ENCODE results near the gene OR4K14.

OR4K14 gene, protein sequence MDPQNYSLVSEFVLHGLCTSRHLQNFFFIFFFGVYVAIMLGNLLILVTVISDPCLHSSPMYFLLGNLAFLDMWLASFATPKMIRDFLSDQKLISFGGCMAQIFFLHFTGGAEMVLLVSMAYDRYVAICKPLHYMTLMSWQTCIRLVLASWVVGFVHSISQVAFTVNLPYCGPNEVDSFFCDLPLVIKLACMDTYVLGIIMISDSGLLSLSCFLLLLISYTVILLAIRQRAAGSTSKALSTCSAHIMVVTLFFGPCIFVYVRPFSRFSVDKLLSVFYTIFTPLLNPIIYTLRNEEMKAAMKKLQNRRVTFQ

DNA sequence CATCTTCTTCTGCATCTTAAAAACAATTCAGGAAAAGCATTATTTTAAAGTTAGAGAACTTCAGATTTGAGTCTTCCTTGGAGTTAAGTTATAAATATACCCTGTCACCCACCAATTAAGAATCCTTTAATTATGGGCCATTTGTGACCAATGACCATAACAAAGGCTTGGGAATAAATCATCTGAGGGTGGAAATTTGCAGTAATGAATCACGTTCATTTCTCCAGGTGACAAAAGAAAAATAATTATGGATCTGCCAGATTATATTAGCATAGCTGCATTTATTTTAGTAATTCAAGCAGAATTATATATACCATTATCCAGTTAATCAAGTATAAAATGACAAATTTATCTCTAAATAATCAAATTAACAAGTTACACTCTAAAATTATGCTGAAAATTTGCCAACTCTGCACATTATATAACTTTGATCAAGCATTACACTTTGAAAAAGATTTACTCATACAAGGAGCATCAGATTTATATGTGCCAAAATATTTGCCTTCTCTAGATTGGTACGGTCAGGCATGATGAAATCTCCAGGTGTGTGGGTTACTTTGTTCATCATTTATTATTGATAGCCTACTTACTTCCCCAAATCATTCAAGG lies at the start of gene OR4K14:
Gene OR4K14 (minus strand): TSS at position 51 of the 609 bp plus-strand sequence. CDS start 4,114 bp downstream, outside the sequence.
- TF ChIP-seq, protein P1, sequence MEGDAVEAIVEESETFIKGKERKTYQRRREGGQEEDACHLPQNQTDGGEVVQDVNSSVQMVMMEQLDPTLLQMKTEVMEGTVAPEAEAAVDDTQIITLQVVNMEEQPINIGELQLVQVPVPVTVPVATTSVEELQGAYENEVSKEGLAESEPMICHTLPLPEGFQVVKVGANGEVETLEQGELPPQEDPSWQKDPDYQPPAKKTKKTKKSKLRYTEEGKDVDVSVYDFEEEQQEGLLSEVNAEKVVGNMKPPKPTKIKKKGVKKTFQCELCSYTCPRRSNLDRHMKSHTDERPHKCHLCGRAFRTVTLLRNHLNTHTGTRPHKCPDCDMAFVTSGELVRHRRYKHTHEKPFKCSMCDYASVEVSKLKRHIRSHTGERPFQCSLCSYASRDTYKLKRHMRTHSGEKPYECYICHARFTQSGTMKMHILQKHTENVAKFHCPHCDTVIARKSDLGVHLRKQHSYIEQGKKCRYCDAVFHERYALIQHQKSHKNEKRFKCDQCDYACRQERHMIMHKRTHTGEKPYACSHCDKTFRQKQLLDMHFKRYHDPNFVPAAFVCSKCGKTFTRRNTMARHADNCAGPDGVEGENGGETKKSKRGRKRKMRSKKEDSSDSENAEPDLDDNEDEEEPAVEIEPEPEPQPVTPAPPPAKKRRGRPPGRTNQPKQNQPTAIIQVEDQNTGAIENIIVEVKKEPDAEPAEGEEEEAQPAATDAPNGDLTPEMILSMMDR (IDR thresholded peaks at IDR 0.05; ENCODE audit: low read depth, low read length), result no peak
- DNase-seq (ENCODE audit: extremely low read depth, low read depth), result no peak

DNA sequence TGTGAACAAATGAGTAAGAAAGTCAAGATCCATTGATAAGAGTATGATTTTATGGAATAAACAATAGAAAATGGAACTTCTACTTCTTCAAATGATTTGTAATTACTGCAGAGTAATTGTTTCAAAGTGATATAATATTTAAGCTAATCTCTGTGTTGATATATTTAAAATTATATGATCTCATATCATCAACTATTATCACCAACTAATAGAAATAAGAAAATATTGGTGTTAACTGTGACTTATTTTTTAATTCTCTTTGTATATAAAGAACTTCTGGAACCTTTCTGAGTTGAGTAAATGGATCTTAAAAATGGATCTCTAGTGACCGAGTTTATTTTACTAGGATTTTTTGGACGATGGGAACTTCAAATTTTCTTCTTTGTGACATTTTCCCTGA lies 40.6 kb upstream of the OR4K14 start, which contains the start of gene OR4L1:
Gene OR4L1 (plus strand): TSS at position 301 of the 400 bp plus-strand sequence. CDS start 0 bp downstream, at position 301.
- no peak for DNase-seq (ENCODE audit: extremely low read depth, low read depth)
- TF ChIP-seq, protein P1 (IDR thresholded peaks at IDR 0.05; ENCODE audit: low read depth, low read length), result no peak

DNA sequence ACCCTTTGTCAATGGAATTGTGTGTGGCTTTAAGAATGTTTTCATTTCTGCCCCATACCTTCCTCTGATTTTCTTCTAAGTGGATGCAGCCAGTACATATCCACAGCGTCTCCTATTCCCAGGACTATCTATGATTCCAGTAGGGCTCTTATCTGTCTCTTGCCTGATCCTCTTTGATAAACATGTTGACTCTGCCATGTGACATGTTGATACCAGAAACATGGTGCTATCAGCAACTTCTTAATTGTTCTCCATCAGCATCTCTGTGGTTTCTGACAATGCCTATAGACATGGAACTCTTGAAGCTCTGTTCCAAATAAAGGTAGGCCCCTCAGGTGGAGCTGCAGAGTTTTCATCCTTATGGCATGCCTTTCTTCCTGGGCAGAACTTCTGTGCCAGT lies 29.1 kb upstream of the OR4K14 start:
- no peak for DNase-seq (ENCODE audit: extremely low read depth, low read depth)
- TF ChIP-seq, protein P1 (IDR thresholded peaks at IDR 0.05; ENCODE audit: low read depth, low read length), result no peak

DNA sequence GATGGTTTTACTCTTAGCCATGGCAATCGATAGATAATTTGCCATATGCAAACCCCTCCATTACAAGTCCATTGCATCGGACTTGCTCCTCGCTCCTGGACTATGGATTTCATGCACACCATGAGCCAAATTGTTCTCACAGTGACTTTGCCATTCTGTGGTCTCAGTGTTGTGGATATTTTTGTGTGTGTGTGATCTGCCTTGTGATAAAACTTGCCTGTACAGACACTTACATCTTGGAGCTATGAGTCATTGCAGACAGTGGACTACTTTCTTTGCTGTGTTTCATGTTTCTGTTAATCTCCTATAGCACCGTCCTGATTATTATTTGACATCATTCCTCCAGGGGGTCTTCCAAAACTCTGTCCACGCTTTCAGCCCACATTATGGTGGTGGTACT lies 25.1 kb upstream of the OR4K14 start:
- TF ChIP-seq, protein P1 (IDR thresholded peaks at IDR 0.05; ENCODE audit: low read depth, low read length), result no peak

DNA sequence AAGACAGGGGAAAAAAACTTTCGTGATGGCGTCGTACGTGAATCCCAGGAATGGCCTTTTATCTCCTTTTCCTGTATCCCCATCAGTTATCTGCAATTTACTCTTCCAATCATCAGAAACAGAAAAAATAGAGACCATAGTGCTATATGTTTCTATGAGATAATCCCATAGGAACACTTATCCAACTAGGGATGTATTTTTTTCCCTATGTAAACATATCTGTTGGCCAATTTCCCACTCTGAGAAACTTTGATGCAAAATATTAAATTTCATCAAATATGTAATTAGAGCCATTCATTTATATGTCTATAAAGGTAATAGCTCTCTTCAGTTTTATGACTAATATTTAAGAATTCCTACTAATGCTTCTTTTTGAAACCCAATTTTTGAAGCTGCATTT lies 16.8 kb upstream of the OR4K14 start, which contains the start of gene OR4K13:
Gene OR4K13 (minus strand): TSS at position 101 of the 400 bp plus-strand sequence. CDS start 1,280 bp downstream, outside the sequence.
- DNase-seq (ENCODE audit: extremely low read depth, low read depth), result no peak
- TF ChIP-seq, protein P1 (IDR thresholded peaks at IDR 0.05; ENCODE audit: low read depth, low read length), result no peak

More for the DNA sequence above, 25.1 kb upstream of the OR4K14 start:
- no peak for DNase-seq (ENCODE audit: extremely low read depth, low read depth)

DNA sequence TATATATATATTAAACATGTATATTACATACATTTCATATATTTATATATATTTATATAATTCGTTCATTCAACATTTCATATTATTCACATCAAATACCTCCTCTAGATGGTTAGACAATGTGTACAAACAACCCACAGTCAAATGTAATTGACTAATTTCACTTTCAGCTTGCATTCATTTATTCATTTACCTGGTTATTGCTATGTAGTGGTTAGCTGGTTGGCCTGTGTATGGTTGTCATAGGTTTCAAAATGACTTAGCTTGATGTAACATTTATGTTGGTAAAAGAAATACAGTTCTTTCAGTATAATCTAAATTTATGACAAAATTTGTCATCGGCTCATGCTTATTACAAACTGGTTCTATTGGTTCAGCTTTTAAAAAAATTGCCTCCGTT lies 16.3 kb upstream of the OR4K14 start:
- no peak for DNase-seq (ENCODE audit: extremely low read depth, low read depth)
- TF ChIP-seq, protein P1 (IDR thresholded peaks at IDR 0.05; ENCODE audit: low read depth, low read length), result no peak

DNA sequence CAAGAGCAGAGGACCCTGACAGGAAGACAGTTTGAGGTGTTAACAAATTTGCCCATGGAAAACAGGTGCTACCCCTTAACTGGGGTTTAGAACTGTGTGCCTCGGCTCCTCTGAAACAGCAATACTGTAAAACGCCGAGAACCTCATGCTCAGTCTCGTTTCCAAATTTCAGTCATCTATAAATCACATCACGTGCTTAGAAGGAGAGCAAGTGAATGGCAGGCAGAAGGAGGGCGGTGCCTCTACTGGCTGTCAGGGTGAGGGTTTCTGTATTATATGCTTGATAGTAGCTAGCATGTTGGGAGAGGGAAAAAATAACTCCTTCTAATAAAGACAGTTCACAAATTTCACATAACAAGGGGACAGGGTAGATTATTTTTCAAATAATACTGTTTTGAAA lies 12.0 kb upstream of the OR4K14 start:
- DNase-seq (ENCODE audit: extremely low read depth, low read depth), result no peak
- TF ChIP-seq, protein P1 (IDR thresholded peaks at IDR 0.05; ENCODE audit: low read depth, low read length), result no peak

Data from AG09319 (cell line).